ENCODE measurements around the gene SERPINA7. TPM values are rescaled to one million over a fixed set of nuclear protein-coding genes. Genes with fewer than 3 reads are reported as not detected.
"Not testable (repeated sequence)": the region's sequence is repeated elsewhere in the genome, so short reads cannot be mapped to it uniquely, and the experiment has no call there.

The SERPINA7 gene
- total RNA-seq, 1 donor from 2014 or later = not detected

DNA sequence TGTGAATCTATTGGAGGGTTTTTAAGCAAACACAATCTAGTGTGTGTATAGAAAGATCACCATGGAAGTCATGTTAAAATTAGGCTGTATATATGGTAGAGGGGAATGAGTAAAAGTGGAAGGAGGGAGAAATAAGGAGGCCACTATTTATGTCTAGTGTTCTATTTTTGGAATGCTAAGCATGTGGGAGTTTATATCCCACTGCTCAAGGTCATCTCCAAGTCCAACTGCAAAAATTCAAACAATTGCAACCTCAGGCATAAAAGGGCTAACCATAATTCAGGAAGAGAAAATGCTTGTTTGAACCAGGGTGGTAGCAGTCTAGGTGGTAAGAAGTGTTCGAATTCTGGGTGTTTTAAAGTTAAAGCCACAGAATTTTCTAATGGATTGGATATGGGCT, 39.2 kb downstream of the SERPINA7 start:
- no peak overlapping the region for H3K4me3 Mint-ChIP-seq
- H3K4me1 Mint-ChIP-seq = no peaks in the 10 kb centered on the region
- no peaks in the 10 kb centered on the region for H3K27me3 Mint-ChIP-seq (ENCODE audit: low read depth)
- H3K9me3 Mint-ChIP-seq = peaks cover 14% of the 10 kb centered on the region
- no peaks in the 10 kb centered on the region for H3K36me3 Mint-ChIP-seq (ENCODE audit: low read depth)
- H3K27ac Mint-ChIP-seq (ENCODE audit: unreplicated experiment) = no peak overlapping the region
- no peak for DNase-seq (ENCODE audit: low read depth, low spot score)
- TF ChIP-seq CTCF (conservative IDR thresholded peaks at IDR 0.05) = no peak

GRCh38 chrX:105988487-105988886, 50.0 kb downstream of the SERPINA7 start:
- not testable (repeated sequence) for H3K27me3 Mint-ChIP-seq (ENCODE audit: low read depth); H3K4me1 Mint-ChIP-seq; DNase-seq (ENCODE audit: low read depth, low spot score); H3K27ac Mint-ChIP-seq (ENCODE audit: unreplicated experiment); H3K4me3 Mint-ChIP-seq; H3K36me3 Mint-ChIP-seq (ENCODE audit: low read depth)
- H3K9me3 Mint-ChIP-seq = peaks cover 14% of the 10 kb centered on the region

Other genes starting within 250 kb of the SERPINA7 start
- 0.26 and 0.32 TPM in 2 replicates for gene NRK, start 216.2 kb downstream of the SERPINA7 start, total RNA-seq
- gene PWWP3B, start 129.6 kb upstream of the SERPINA7 start, total RNA-seq = 1.0 and 1.1 TPM in 2 replicates